ENCODE results near the gene OR6C65.
"Not testable (repeated sequence)": the region's sequence is repeated elsewhere in the genome, so short reads cannot be mapped to it uniquely, and the experiment has no call there.

The OR6C65 gene

GRCh38 chr12:55400229-55400628 is at the start of gene OR6C65:
TSS of gene OR6C65 (plus strand) at chr12:55400529. CDS start at chr12:55400529, 0 bp downstream.
- no peaks in the 10 kb centered on the region for H3K4me1 Mint-ChIP-seq
- no peak within 1 kb of the TSS for H3K4me3 Mint-ChIP-seq
- H3K27me3 Mint-ChIP-seq: peaks cover 16% of the 10 kb centered on the region
- H3K9me3 Mint-ChIP-seq: no peaks in the 10 kb centered on the region
- no peak within 1 kb of the TSS for H3K27ac Mint-ChIP-seq
- no peaks in the 10 kb centered on the region for H3K36me3 Mint-ChIP-seq

GRCh38 chr12:55355338-55355737 is 45.0 kb upstream of the OR6C65 start:
- H3K4me3 Mint-ChIP-seq, H3K9me3 Mint-ChIP-seq, H3K4me1 Mint-ChIP-seq, H3K36me3 Mint-ChIP-seq, H3K27ac Mint-ChIP-seq: not testable (repeated sequence)
- peaks cover 15% of the 10 kb centered on the region for H3K27me3 Mint-ChIP-seq

- Mint-ChIP-seq H3K4me3 (no peak within 1 kb of the TSS), H3K9me3 (no peaks in the 10 kb centered on the region), H3K27ac (no peak within 1 kb of the TSS), H3K36me3 (no peaks in the 10 kb centered on the region), H3K4me1 (no peaks in the 10 kb centered on the region), H3K27me3 (peaks cover 21% of the 10 kb centered on the region)
Measured at GRCh38 chr12:55362675-55363074, 37.7 kb upstream of the OR6C65 start, which contains the start of gene OR6C75. TSS of gene OR6C75 (plus strand) at chr12:55362975. CDS start at chr12:55365111, 2,136 bp downstream.

GRCh38 chr12:55365086-55365485 is 35.2 kb upstream of the OR6C65 start:
- H3K27ac Mint-ChIP-seq: no peak overlapping the region
- no peak overlapping the region for H3K4me3 Mint-ChIP-seq
- H3K9me3 Mint-ChIP-seq: no peaks in the 10 kb centered on the region
- peaks cover 16% of the 10 kb centered on the region for H3K27me3 Mint-ChIP-seq
- no peaks in the 10 kb centered on the region for H3K36me3 Mint-ChIP-seq
- no peaks in the 10 kb centered on the region for H3K4me1 Mint-ChIP-seq

GRCh38 chr12:55372521-55372920 is 27.8 kb upstream of the OR6C65 start:
- no peak overlapping the region for H3K27ac Mint-ChIP-seq
- H3K9me3 Mint-ChIP-seq: no peaks in the 10 kb centered on the region
- no peaks in the 10 kb centered on the region for H3K4me1 Mint-ChIP-seq
- H3K36me3 Mint-ChIP-seq: no peaks in the 10 kb centered on the region
- no peak overlapping the region for H3K4me3 Mint-ChIP-seq
- peaks cover 13% of the 10 kb centered on the region for H3K27me3 Mint-ChIP-seq

GRCh38 chr12:55385891-55386290 is 14.4 kb upstream of the OR6C65 start:
- Mint-ChIP-seq H3K9me3 (no peaks in the 10 kb centered on the region), H3K4me1 (no peaks in the 10 kb centered on the region), H3K4me3 (no peak overlapping the region), H3K27me3 (peaks cover 4% of the 10 kb centered on the region), H3K27ac (no peak overlapping the region), H3K36me3 (no peaks in the 10 kb centered on the region)

GRCh38 chr12:55392032-55392795 is 8.1 kb upstream of the OR6C65 start:
- Mint-ChIP-seq H3K4me1 (no peaks in the 10 kb centered on the region), H3K27me3 (peaks cover 6% of the 10 kb centered on the region), H3K4me3 (no peak overlapping the region), H3K9me3 (no peaks in the 10 kb centered on the region), H3K27ac (no peak overlapping the region), H3K36me3 (no peaks in the 10 kb centered on the region)

- H3K9me3 Mint-ChIP-seq: no peaks in the 10 kb centered on the region
- no peak overlapping the region for H3K27ac Mint-ChIP-seq
Measured at GRCh38 chr12:55396326-55396725, 4.0 kb upstream of the OR6C65 start.

GRCh38 chr12:55407866-55408265 is 7.5 kb downstream of the OR6C65 start:
- no peak overlapping the region for H3K27ac Mint-ChIP-seq
- H3K4me3 Mint-ChIP-seq: no peak overlapping the region
- no peaks in the 10 kb centered on the region for H3K36me3 Mint-ChIP-seq
- no peaks in the 10 kb centered on the region for H3K4me1 Mint-ChIP-seq
- H3K9me3 Mint-ChIP-seq: peaks cover 7% of the 10 kb centered on the region
- H3K27me3 Mint-ChIP-seq: peaks cover 7% of the 10 kb centered on the region

More at GRCh38 chr12:55396326-55396725, 4.0 kb upstream of the OR6C65 start:
- no peaks in the 10 kb centered on the region for H3K4me1 Mint-ChIP-seq
- H3K4me3 Mint-ChIP-seq: no peak overlapping the region
- peaks cover 19% of the 10 kb centered on the region for H3K27me3 Mint-ChIP-seq
- H3K36me3 Mint-ChIP-seq: no peaks in the 10 kb centered on the region

- not testable (repeated sequence) for H3K27me3 Mint-ChIP-seq, H3K4me1 Mint-ChIP-seq, H3K9me3 Mint-ChIP-seq, H3K36me3 Mint-ChIP-seq, H3K4me3 Mint-ChIP-seq, H3K27ac Mint-ChIP-seq
Measured at GRCh38 chr12:55409133-55409532, 8.8 kb downstream of the OR6C65 start.

- not testable (repeated sequence) for H3K4me3 Mint-ChIP-seq, H3K36me3 Mint-ChIP-seq, H3K4me1 Mint-ChIP-seq, H3K27ac Mint-ChIP-seq, H3K9me3 Mint-ChIP-seq
- peaks cover 26% of the 10 kb centered on the region for H3K27me3 Mint-ChIP-seq
Measured at GRCh38 chr12:55412138-55412537, 11.8 kb downstream of the OR6C65 start.

- H3K4me1 Mint-ChIP-seq, H3K27ac Mint-ChIP-seq, H3K36me3 Mint-ChIP-seq, H3K9me3 Mint-ChIP-seq, H3K4me3 Mint-ChIP-seq: not testable (repeated sequence)
- peaks cover 37% of the 10 kb centered on the region for H3K27me3 Mint-ChIP-seq
Measured at GRCh38 chr12:55413498-55414388, 13.4 kb downstream of the OR6C65 start.

- H3K9me3 Mint-ChIP-seq, H3K4me1 Mint-ChIP-seq, H3K4me3 Mint-ChIP-seq, H3K36me3 Mint-ChIP-seq, H3K27ac Mint-ChIP-seq: not testable (repeated sequence)
- peaks cover 41% of the 10 kb centered on the region for H3K27me3 Mint-ChIP-seq
Measured at GRCh38 chr12:55414396-55414823, 14.1 kb downstream of the OR6C65 start.

- H3K4me3 Mint-ChIP-seq, H3K27ac Mint-ChIP-seq, H3K4me1 Mint-ChIP-seq, H3K9me3 Mint-ChIP-seq, H3K36me3 Mint-ChIP-seq: not testable (repeated sequence)
- peaks cover 46% of the 10 kb centered on the region for H3K27me3 Mint-ChIP-seq
Measured at GRCh38 chr12:55414889-55415288, 14.6 kb downstream of the OR6C65 start.

- peaks cover 7% of the 10 kb centered on the region for H3K4me1 Mint-ChIP-seq
Measured at GRCh38 chr12:55416961-55417360, 16.6 kb downstream of the OR6C65 start.

GRCh38 chr12:55420307-55420962 is 20.1 kb downstream of the OR6C65 start:
- Mint-ChIP-seq H3K4me1 (peaks cover 2% of the 10 kb centered on the region), H3K36me3 (no peaks in the 10 kb centered on the region), H3K4me3 (no peak overlapping the region), H3K9me3 (no peaks in the 10 kb centered on the region), H3K27me3 (peaks cover 48% of the 10 kb centered on the region), H3K27ac (no peak overlapping the region)

More at GRCh38 chr12:55416961-55417360, 16.6 kb downstream of the OR6C65 start:
- no peak overlapping the region for H3K27ac Mint-ChIP-seq
- H3K36me3 Mint-ChIP-seq: no peaks in the 10 kb centered on the region
- no peak overlapping the region for H3K4me3 Mint-ChIP-seq
- H3K9me3 Mint-ChIP-seq: no peaks in the 10 kb centered on the region
- peaks cover 48% of the 10 kb centered on the region for H3K27me3 Mint-ChIP-seq

Data from activated naive CD4-positive, alpha-beta T cell treated with anti-CD3 and anti-CD28 coated beads, Interleukin-2, amount 50 U/mL, for 24 hours (primary cell).